Mucosa of rectum (tissue), 2 donors: ENCODE results near the gene IGFLR1.
"Not testable (repeated sequence)": the region's sequence is repeated elsewhere in the genome, so short reads cannot be mapped to it uniquely, and the experiment has no call there.

Experiments used
- H3K27ac ChIP-seq, 2 donors: one replicate each; pipeline ENCODE4 v1.7.0; 2013; ENCODE audit warnings: inconsistent platforms in 2 of 2, low read depth in 2 of 2, low read length in 2 of 2
- H3K27me3 ChIP-seq, 2 donors: one replicate each; pipeline ENCODE4 v1.7.0; 2013; ENCODE audit warnings: low read length in 2 of 2; ENCODE audit not compliant: control insufficient read depth in 2 of 2, insufficient read depth in 2 of 2
- H3K36me3 ChIP-seq, 2 donors: one replicate each; pipeline ENCODE4 v1.7.0; 2013; ENCODE audit warnings: low read length in 2 of 2; ENCODE audit not compliant: control insufficient read depth in 2 of 2, insufficient read depth in 2 of 2
- H3K4me1 ChIP-seq, 2 donors: one replicate each; pipeline ENCODE4 v1.7.0; 2013; ENCODE audit warnings: low read length in 2 of 2, mild to moderate bottlenecking in 1 of 2; ENCODE audit not compliant: control insufficient read depth in 2 of 2, insufficient read depth in 2 of 2
- H3K4me3 ChIP-seq, 2 donors: one replicate each; pipeline ENCODE4 v1.7.0; 2013; ENCODE audit warnings: low read length in 2 of 2
- H3K9ac ChIP-seq, 2 donors: one replicate each; pipeline ENCODE4 v1.7.0; 2013; ENCODE audit warnings: low read length in 2 of 2, low read depth in 1 of 2, mild to moderate bottlenecking in 1 of 2
- H3K9me3 ChIP-seq, 2 donors: one replicate each; pipeline ENCODE4 v1.7.0; 2013; ENCODE audit warnings: low read length in 2 of 2; ENCODE audit not compliant: control insufficient read depth in 2 of 2
- donor health status: healthy.
- donor health status: Normal muscosa, but diverticular disease.

Gene IGFLR1

DNA sequence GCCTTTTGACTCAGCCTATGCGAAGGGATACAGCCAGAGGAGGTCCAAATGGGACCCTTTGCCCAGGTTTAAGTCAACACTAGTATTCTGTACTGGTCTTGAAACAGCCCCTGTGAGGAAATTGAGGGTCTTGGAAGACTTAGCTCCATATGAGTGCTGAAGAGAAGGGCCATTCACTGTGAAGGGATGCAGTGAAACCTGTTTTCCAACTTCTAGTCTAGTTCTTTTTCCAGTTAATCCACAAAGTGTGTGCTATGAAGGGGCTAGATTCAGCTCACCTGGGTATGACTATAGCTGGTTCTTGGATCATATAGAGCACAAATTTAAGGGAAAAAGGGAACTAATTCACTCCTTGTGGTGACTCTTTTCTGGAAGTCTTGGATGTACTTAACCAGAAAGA, 33.9 kb downstream of the IGFLR1 start:
- H3K9me3 ChIP-seq: no peaks in the 10 kb centered on the region
- no peaks in the 10 kb centered on the region for H3K36me3 ChIP-seq
- peaks cover 0 to 2% of the 10 kb centered on the region in 2 donors for H3K27me3 ChIP-seq
- H3K27ac ChIP-seq: no peak overlapping the region
- H3K9ac ChIP-seq: no peak overlapping the region
- H3K4me3 ChIP-seq: no peak overlapping the region
- no peaks in the 10 kb centered on the region for H3K4me1 ChIP-seq

DNA sequence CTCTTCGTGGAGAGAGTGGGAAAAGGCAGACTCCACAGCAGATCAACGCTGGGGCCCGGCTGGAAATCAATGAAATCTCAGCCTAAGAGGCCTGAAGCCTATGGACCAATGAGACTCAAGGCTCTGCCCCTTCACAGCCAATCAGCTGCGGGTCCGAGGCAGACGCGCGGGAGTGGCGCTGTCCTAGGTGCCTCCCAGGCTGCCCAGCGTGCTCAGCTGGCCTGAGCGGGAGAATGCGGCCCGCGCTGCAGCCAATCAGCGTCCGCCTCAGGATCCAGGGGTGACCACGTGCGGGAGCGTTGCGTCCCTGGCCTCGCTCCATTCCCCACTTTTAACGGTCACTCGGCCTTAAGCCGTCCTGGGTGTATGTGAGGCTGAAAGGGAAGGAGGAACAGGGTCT, 38.0 kb downstream of the IGFLR1 start, which contains the start of gene ZBTB32:
Gene ZBTB32, plus strand, starts transcription at position 341 of the 400 bp plus-strand sequence. CDS start 10,069 bp downstream, outside the sequence.
- H3K27me3 ChIP-seq: peaks cover 0 to 2% of the 10 kb centered on the region in 2 donors
- H3K9me3 ChIP-seq: no peaks in the 10 kb centered on the region
- no peak within 1 kb of the TSS for H3K9ac ChIP-seq
- no peaks in the 10 kb centered on the region for H3K36me3 ChIP-seq
- H3K4me1 ChIP-seq: peaks cover 4 to 5% of the 10 kb centered on the region in 2 donors
- no peak within 1 kb of the TSS for H3K27ac ChIP-seq
- no peak within 1 kb of the TSS for H3K4me3 ChIP-seq

DNA sequence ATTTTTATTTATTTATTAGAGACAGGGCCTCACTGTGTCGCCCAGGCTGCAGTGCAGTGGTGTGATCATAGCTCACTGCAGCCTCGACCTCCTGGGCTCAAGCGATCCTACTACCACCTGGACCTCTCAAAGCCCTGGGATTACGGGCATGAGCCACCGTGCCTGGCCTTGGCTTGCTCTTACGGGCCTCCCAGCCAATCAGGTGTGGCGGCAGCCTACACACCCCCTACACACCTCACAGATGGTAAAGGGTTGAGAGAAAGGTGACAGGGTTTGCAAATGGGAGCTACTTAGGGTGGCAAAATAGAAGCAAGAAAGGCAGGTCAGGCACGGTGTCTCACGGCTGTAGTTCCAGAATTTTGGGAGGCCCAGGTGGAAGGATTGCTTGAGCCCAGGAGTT, 38.9 kb downstream of the IGFLR1 start:
- Histone ChIP-seq H3K9ac (no peak overlapping the region), H3K9me3 (no peaks in the 10 kb centered on the region), H3K36me3 (no peaks in the 10 kb centered on the region), H3K4me3 (no peak overlapping the region), H3K27ac (no peak overlapping the region), H3K4me1 (peaks cover 4 to 5% of the 10 kb centered on the region in 2 donors), H3K27me3 (peaks cover 0 to 2% of the 10 kb centered on the region in 2 donors)

GRCh38 chr19:35702223-35703012, 39.8 kb downstream of the IGFLR1 start:
- no peaks in the 10 kb centered on the region for H3K36me3 ChIP-seq
- peak overlapping the region in 1 of 2 donors; percentile 43 for H3K27ac ChIP-seq
- H3K4me3 ChIP-seq: peak overlapping the region; percentile 81 to 86
- H3K27me3 ChIP-seq: peaks cover 0 to 2% of the 10 kb centered on the region in 2 donors
- peak overlapping the region; percentile 69 to 72 for H3K9ac ChIP-seq
- no peaks in the 10 kb centered on the region for H3K9me3 ChIP-seq
- H3K4me1 ChIP-seq: peaks cover 4 to 5% of the 10 kb centered on the region in 2 donors

- H3K27me3 ChIP-seq: no peaks in the 10 kb centered on the region
- no peak overlapping the region for H3K27ac ChIP-seq
- no peak overlapping the region for H3K9ac ChIP-seq
Observed at GRCh38 chr19:35696835-35697234, 45.4 kb downstream of the IGFLR1 start.

GRCh38 chr19:35695895-35696422, 46.3 kb downstream of the IGFLR1 start:
- Histone ChIP-seq H3K9me3 (no peaks in the 10 kb centered on the region), H3K4me3 (no peak overlapping the region), H3K36me3 (no peaks in the 10 kb centered on the region), H3K9ac (no peak overlapping the region), H3K27ac (no peak overlapping the region), H3K27me3 (no peaks in the 10 kb centered on the region), H3K4me1 (no peaks in the 10 kb centered on the region)

More at GRCh38 chr19:35696835-35697234, 45.4 kb downstream of the IGFLR1 start:
- Histone ChIP-seq H3K9me3 (no peaks in the 10 kb centered on the region), H3K4me1 (no peaks in the 10 kb centered on the region), H3K4me3 (no peak overlapping the region), H3K36me3 (no peaks in the 10 kb centered on the region)

- Histone ChIP-seq H3K27ac (no peak overlapping the region), H3K9ac (no peak overlapping the region), H3K27me3 (no peaks in the 10 kb centered on the region), H3K9me3 (no peaks in the 10 kb centered on the region), H3K4me3 (no peak overlapping the region), H3K4me1 (no peaks in the 10 kb centered on the region), H3K36me3 (no peaks in the 10 kb centered on the region)
Observed at GRCh38 chr19:35693835-35694599, 48.2 kb downstream of the IGFLR1 start.

DNA sequence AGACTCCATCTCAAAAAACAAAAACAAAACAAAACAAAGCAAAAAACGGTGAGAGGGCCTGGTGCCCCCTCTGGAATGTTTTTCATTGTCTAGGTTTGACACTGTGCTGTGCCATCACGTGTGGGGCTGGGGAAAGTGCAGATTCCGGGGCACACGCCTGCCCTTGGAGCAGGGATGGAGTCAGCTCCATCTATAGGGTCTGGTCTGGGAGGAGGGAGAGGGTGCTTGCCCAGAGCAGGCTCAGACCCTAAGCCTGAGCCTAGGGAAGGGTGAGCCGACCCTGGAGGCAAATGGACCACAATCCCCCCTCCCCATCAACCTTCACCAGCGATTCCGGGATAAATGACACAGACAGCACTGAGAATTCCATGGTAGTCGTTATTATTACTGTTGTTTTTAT, 48.8 kb downstream of the IGFLR1 start:
- Histone ChIP-seq H3K4me1 (no peaks in the 10 kb centered on the region), H3K9ac (no peak overlapping the region), H3K4me3 (no peak overlapping the region), H3K36me3 (no peaks in the 10 kb centered on the region), H3K27me3 (no peaks in the 10 kb centered on the region), H3K9me3 (no peaks in the 10 kb centered on the region), H3K27ac (no peak overlapping the region)

GRCh38 chr19:35692010-35692409, 50.2 kb downstream of the IGFLR1 start:
- H3K4me3 ChIP-seq: no peak overlapping the region
- H3K36me3 ChIP-seq: no peaks in the 10 kb centered on the region
- no peaks in the 10 kb centered on the region for H3K4me1 ChIP-seq
- H3K9me3 ChIP-seq: no peaks in the 10 kb centered on the region
- H3K9ac ChIP-seq: no peak overlapping the region
- H3K27me3 ChIP-seq: no peaks in the 10 kb centered on the region
- no peak overlapping the region for H3K27ac ChIP-seq

DNA sequence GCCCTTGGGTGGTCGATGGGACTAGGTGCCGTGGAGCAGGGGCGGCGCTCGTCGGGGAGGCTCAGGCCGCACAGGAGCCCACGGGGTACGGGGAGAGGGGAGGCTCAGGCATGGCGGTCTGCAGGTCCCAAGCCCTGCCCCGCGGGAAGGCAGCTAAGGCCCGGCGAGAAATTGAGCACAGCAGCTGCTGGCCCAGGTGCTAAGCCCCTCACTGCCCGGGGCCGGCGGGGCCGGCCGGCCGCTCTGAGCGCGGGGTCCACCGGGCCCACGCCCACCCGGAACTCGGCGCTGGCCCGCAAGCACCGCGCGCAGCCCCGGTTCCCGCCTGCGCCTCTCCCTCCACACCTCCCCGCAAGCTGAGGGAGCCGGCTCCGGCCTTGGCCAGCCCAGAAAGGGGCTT, 51.1 kb downstream of the IGFLR1 start:
- H3K4me3 ChIP-seq, H3K9ac ChIP-seq, H3K27ac ChIP-seq, H3K4me1 ChIP-seq, H3K27me3 ChIP-seq, H3K9me3 ChIP-seq, H3K36me3 ChIP-seq: not testable (repeated sequence)
